ENCODE measurements around the gene CCDC80. TPM values are rescaled to one million over a fixed set of nuclear protein-coding genes. Genes with fewer than 3 reads are reported as not detected.

Gene CCDC80
- total RNA-seq, 2 experiments from 2014 or later: not detected

DNA sequence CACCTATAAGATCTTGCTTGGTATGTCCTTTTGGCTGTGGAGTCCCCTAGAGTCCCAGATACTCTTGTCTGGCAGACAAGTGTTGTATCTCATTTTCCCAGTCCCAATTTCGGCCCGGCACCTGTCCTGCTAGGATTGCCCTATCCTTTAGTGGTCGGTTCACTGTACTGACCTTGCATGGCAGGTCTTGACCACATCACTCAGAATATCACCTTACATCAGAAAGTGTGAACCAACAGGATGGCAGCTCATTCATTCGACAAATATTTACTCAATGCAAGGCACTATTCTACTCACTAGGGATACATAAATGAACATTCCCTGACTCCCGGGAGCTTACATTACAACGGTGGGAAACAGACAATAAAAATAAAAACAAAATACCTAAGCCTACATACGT, 5.7 kb upstream of the CCDC80 start:
- ATAC-seq: no peak
- H3K27ac Mint-ChIP-seq: no peak overlapping the region
- DNase-seq: no peak
- ChIA-PET POLR2A (no interaction called here), CTCF (interaction anchor here (1.2 to 2.0 kb wide), 3 partner anchors 64 to 333 kb away, joined by 3 to 6 read pairs (median 3); no protein-coding TSS in a partner anchor)
- peaks cover 17% of the 10 kb centered on the region for H3K27me3 Mint-ChIP-seq
- no peak for TF ChIP-seq CTCF (IDR thresholded peaks at IDR 0.05)
- H3K36me3 Mint-ChIP-seq (ENCODE audit: low read depth): no peaks in the 10 kb centered on the region
- no peak overlapping the region for H3K4me3 Mint-ChIP-seq
- intact Hi-C loops (cut with micrococcal nuclease): loop anchor here (10.0 kb wide), 1 partner anchor 168 kb away; no protein-coding TSS in a partner anchor
- no peaks in the 10 kb centered on the region for H3K9me3 Mint-ChIP-seq
- peaks cover 27% of the 10 kb centered on the region for H3K4me1 Mint-ChIP-seq (ENCODE audit: low read depth)

DNA sequence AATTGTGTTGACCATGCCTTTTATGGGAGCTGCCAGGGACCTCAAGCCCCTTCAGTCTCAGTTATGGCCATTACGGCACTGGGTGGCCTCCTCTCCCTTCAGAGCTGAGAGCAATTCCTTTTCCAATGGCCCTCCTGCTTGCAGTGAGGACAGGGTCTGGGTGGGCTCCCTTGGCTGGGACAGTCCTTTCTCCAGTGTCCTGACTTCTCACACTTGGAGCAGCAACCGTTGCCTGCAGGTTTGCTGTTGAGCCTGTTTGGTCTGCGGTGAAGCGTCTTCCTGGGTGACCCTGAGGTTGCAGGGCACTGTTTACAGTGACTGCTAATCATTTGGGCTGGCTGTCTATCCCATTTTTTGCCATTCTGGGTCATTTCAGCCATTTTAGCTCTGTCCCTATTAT, 3.5 kb upstream of the CCDC80 start:
- CTCF ChIA-PET: interaction anchor here (1.1 to 5.2 kb wide), 15 partner anchors 9 to 346 kb away, joined by 3 to 77 read pairs (median 5); no protein-coding TSS in a partner anchor
- Mint-ChIP-seq H3K27me3 (peaks cover 17% of the 10 kb centered on the region), H3K36me3 (ENCODE audit: low read depth) (no peaks in the 10 kb centered on the region), H3K9me3 (no peaks in the 10 kb centered on the region), H3K4me1 (ENCODE audit: low read depth) (peaks cover 25% of the 10 kb centered on the region), H3K4me3 (no peak overlapping the region), H3K27ac (no peak overlapping the region)
- intact Hi-C loops (cut with micrococcal nuclease): loop anchor here (5.0 to 10.0 kb wide), 2 partner anchors 88 to 170 kb away; no protein-coding TSS in a partner anchor
- POLR2A ChIA-PET: no interaction called here
- DNase-seq: no peak
- no peak for ATAC-seq
- no peak for TF ChIP-seq CTCF (IDR thresholded peaks at IDR 0.05)

- peak; percentile 59 for ATAC-seq
- Mint-ChIP-seq H3K9me3 (no peaks in the 10 kb centered on the region), H3K27ac (no peak overlapping the region), H3K36me3 (ENCODE audit: low read depth) (no peaks in the 10 kb centered on the region), H3K4me3 (peak overlapping the region; percentile 38), H3K4me1 (ENCODE audit: low read depth) (peaks cover 19% of the 10 kb centered on the region), H3K27me3 (peaks cover 17% of the 10 kb centered on the region)
- intact Hi-C loops (cut with micrococcal nuclease): loop anchor here (1.0 to 10.0 kb wide), 3 partner anchors 89 to 336 kb away; no protein-coding TSS in a partner anchor
- CTCF ChIA-PET: interaction anchor here (0.6 to 5.2 kb wide), 45 partner anchors 9 to 645 kb away, joined by 3 to 77 read pairs (median 5); partner anchors contain the start of genes CD200R1 and CD200R1L
- POLR2A ChIA-PET: no interaction called here
- peak; percentile 14 for DNase-seq
- TF ChIP-seq CTCF (IDR thresholded peaks at IDR 0.05): no peak
Measured at GRCh38 chr3:112643621-112644240, 2.8 kb upstream of the CCDC80 start.

DNA sequence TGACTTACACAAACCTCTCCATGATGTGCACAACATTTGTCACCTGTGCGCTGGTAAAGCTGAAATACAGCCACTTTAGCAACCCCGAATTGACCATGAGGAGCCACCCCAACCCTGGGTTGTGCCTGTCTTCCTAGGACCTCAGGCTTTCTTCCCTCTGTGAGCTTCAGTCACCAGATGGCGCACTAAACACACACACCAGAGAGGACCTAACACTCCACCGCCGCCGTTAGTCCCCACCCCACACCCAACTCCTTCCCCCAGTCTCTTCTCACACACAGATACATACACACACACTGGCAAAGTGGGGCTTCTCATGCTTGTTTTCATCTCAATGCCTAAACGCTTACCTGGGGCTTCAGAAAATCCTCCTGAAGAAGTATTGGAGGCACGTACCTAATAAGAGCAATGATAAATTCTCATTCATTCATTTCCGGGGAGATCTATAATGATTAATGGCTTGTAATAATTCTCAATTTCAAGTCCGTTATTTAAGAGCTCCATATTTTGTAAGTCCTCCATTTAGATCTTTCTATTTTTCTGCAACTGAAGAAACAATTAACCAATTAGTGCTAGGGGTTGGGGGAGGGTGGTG, 2.1 kb upstream of the CCDC80 start:
- H3K27ac Mint-ChIP-seq: no peak overlapping the region
- ChIA-PET CTCF (interaction anchor here (0.6 to 5.2 kb wide), 68 partner anchors 9 to 645 kb away, joined by 3 to 77 read pairs (median 4); partner anchors contain the start of genes CD200R1, CD200R1L and GTPBP8), POLR2A (interaction anchor here (1.1 kb wide), 1 partner anchor 94 kb away, joined by 3 read pairs; no protein-coding TSS in a partner anchor)
- peak; percentile 71 for TF ChIP-seq CTCF (IDR thresholded peaks at IDR 0.05)
- peaks cover 17% of the 10 kb centered on the region for H3K27me3 Mint-ChIP-seq
- H3K4me3 Mint-ChIP-seq: peak overlapping the region; percentile 38
- no peaks in the 10 kb centered on the region for H3K36me3 Mint-ChIP-seq (ENCODE audit: low read depth)
- intact Hi-C loops (cut with micrococcal nuclease): loop anchor here (1.0 to 10.0 kb wide), 3 partner anchors 89 to 336 kb away; no protein-coding TSS in a partner anchor
- H3K4me1 Mint-ChIP-seq (ENCODE audit: low read depth): peaks cover 15% of the 10 kb centered on the region
- no peaks in the 10 kb centered on the region for H3K9me3 Mint-ChIP-seq
- peak; percentile 92 for DNase-seq
- peak; percentile 96 for ATAC-seq

Measured in activated CD8-positive, alpha-beta T cell treated with anti-CD3 and anti-CD28 coated beads for 36 hours (primary cell).